Measurements from ENCODE around the gene ASB13. TPM values are rescaled to one million over a fixed set of nuclear protein-coding genes. Genes with fewer than 3 reads are reported as not detected.
"Not testable (repeated sequence)": the region's sequence is repeated elsewhere in the genome, so short reads cannot be mapped to it uniquely, and the experiment has no call there.

ASB13 gene
- total and polyA plus RNA-seq, 2 donors (not counting 1 experiment from before 2014, with no cell fraction given): 2.5 to 4.4 TPM

DNA sequence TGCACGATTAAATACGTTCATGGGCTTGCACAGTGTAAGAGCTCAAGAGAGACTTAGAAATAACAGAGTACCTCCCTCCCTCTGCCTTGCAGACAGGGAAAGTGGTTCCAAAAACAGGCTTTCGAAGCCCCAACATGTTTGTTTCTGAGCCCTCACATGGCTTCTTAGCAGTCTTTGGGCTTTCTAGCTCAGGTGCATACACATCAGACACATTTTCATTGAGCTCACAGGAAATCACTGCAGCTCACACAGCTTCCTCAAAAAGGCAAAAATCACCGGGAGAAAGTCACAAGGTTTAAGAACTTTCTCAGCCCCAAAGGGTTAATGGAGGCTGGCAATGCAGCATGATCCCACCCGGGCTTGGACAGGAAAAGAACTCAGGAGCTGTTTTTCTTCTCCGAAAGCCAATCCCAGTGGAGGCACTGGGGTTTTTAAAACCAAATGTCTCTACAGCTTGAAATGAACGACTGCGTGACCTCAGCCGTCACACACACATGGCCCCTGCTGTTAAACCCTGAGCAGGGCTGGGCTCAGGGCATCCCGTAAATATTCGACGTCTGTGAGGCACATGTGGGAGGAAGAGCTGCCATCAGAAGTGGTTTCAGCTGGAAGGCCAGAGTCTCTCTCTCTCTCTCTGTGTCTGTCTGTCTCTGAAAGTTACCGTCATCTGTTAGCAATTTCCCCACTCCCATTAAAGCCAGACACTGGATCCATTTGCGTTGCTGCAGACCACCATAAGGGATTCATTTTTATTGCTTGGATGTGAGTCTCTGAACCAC is 71.9 kb downstream of the ASB13 start:
- intact Hi-C loops (cut with micrococcal nuclease): no loop called here
- TF ChIP-seq EZH2 (IDR thresholded peaks at IDR 0.05; ENCODE audit: borderline replicate concordance, insufficient read depth, low read depth, low read length, poor library complexity, severe bottlenecking) (no peak), CTCF (IDR thresholded peaks at IDR 0.05) (no peak)
- H2AFZ ChIP-seq (ENCODE audit: insufficient read depth, low read depth, low read length, poor library complexity, severe bottlenecking): no peak overlapping the region
- no peak overlapping the region for H3K4me3 ChIP-seq (ENCODE audit: control extremely low read depth in 1 of 5, extremely low read depth in 1 of 5, insufficient read depth in 1 of 5, low read depth in 2 of 5, low read length in 4 of 5)
- Mint-ChIP-seq H3K9me3 (ENCODE audit: insufficient read depth) (no peaks in the 10 kb centered on the region), H3K4me1 (peaks cover 10% of the 10 kb centered on the region), H3K4me3 (peak overlapping the region; percentile 13), H3K27ac (no peak overlapping the region), H3K27me3 (peaks cover 64% of the 10 kb centered on the region)
- CTCF ChIA-PET: interaction anchor here (0.8 to 2.7 kb wide), 2 partner anchors 9 to 28 kb away, joined by 3 to 10 read pairs; no protein-coding TSS in a partner anchor
- H3K4me2 ChIP-seq (replicated peaks; ENCODE audit: low read depth, low read length, poor library complexity, severe bottlenecking): no peak overlapping the region
- H3K9me3 ChIP-seq (ENCODE audit: control extremely low read depth in 1 of 3, control insufficient read depth in 2 of 3, insufficient read depth in 1 of 3, low read length in 2 of 3): peaks cover 0 to 5% (median 0%) of the 10 kb centered on the region in 3 donors
- ATAC-seq (ENCODE audit: low read depth) (no peak), DNase-seq (peak; percentile 22)
- H4K20me1 ChIP-seq (ENCODE audit: control insufficient read depth, insufficient read depth, low read length, poor library complexity, severe bottlenecking): no peaks in the 10 kb centered on the region
- H3K9ac ChIP-seq (ENCODE audit: low read length): no peak overlapping the region
- H3K27me3 ChIP-seq (replicated peaks in 1 of 4; ENCODE audit: control extremely low read depth in 1 of 4, control insufficient read depth in 3 of 4, insufficient read depth in 4 of 4, low read length in 3 of 4): peaks cover 0 to 18% (median 7%) of the 10 kb centered on the region in 4 experiments
- WGBS (ENCODE audit: insufficient coverage): 45% methylated on average over 13 of the region's 14 CpGs
- no peaks in the 10 kb centered on the region for H3K36me3 ChIP-seq (replicated peaks in 1 of 2; ENCODE audit: control extremely low read depth in 1 of 2, control insufficient read depth in 1 of 2, extremely low read depth in 1 of 2, insufficient read depth in 2 of 2, low read length in 1 of 2)
- peaks cover 0 to 6% of the 10 kb centered on the region in 2 donors for H3K4me1 ChIP-seq (ENCODE audit: control insufficient read depth in 2 of 2, insufficient read depth in 2 of 2, low read length in 2 of 2)
- H3K27ac ChIP-seq (ENCODE audit: low read length in 2 of 2): no peak overlapping the region
- POLR2A ChIA-PET: no interaction called here
- H3K79me2 ChIP-seq (ENCODE audit: control insufficient read depth, insufficient read depth, low read length): no peaks in the 10 kb centered on the region

DNA sequence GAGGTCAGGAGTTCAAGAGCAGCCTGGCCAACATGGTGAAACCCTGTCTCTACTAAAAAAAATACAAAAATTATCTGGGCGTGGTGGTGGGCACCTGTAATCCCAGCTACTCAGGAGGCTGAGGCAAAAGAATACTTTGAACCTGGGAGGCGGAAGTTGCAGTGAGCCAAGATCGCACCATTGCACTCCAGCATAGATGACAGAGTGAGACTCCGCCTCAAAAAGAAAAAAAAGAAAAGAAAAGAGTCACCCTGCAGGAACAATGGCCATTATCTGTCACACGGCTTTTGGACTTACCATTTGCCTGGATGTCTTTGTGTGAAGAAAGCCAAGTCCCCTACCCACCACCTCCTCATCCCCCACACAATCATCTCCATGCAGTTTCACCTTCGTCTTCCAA is 73.0 kb downstream of the ASB13 start:
- H3K79me2 ChIP-seq (ENCODE audit: control insufficient read depth, insufficient read depth, low read length); ATAC-seq (ENCODE audit: low read depth); H3K4me2 ChIP-seq (replicated peaks; ENCODE audit: low read depth, low read length, poor library complexity, severe bottlenecking); H3K4me3 ChIP-seq (ENCODE audit: control extremely low read depth in 1 of 5, extremely low read depth in 1 of 5, insufficient read depth in 1 of 5, low read depth in 2 of 5, low read length in 4 of 5); H2AFZ ChIP-seq (ENCODE audit: insufficient read depth, low read depth, low read length, poor library complexity, severe bottlenecking); H3K4me3 Mint-ChIP-seq; H3K4me1 Mint-ChIP-seq; H3K9ac ChIP-seq (ENCODE audit: low read length); H3K36me3 ChIP-seq (replicated peaks in 1 of 2; ENCODE audit: control extremely low read depth in 1 of 2, control insufficient read depth in 1 of 2, extremely low read depth in 1 of 2, insufficient read depth in 2 of 2, low read length in 1 of 2); H3K27ac Mint-ChIP-seq; H4K20me1 ChIP-seq (ENCODE audit: control insufficient read depth, insufficient read depth, low read length, poor library complexity, severe bottlenecking); H3K9me3 Mint-ChIP-seq (ENCODE audit: insufficient read depth); H3K9me3 ChIP-seq (ENCODE audit: control extremely low read depth in 1 of 3, control insufficient read depth in 2 of 3, insufficient read depth in 1 of 3, low read length in 2 of 3); H3K4me1 ChIP-seq (ENCODE audit: control insufficient read depth in 2 of 2, insufficient read depth in 2 of 2, low read length in 2 of 2); H3K27ac ChIP-seq (ENCODE audit: low read length in 2 of 2); DNase-seq; POLR2A ChIA-PET; intact Hi-C loops (cut with micrococcal nuclease): not testable (repeated sequence)
- H3K27me3 Mint-ChIP-seq: peaks cover 66% of the 10 kb centered on the region
- H3K27me3 ChIP-seq (replicated peaks in 1 of 4; ENCODE audit: control extremely low read depth in 1 of 4, control insufficient read depth in 3 of 4, insufficient read depth in 4 of 4, low read length in 3 of 4): peaks cover 0 to 24% (median 8%) of the 10 kb centered on the region in 4 experiments
- WGBS (ENCODE audit: insufficient coverage): 89% methylated on average over 4 of the region's 6 CpGs
- CTCF ChIA-PET: interaction anchor here (2.7 kb wide), 1 partner anchor 29 kb away, joined by 10 read pairs; no protein-coding TSS in a partner anchor
